GM23338 (cell line): ENCODE measurements around the gene SNTG2.

Experiments
- EZH2 ChIP-seq: fragments of 200-600 bp; sonication (generic); IDR thresholded peaks from one replicate; pipeline ENCODE4 v1.8.0; 2017; ENCODE audit warnings: antibody characterized with exemption, mild to moderate bottlenecking, low read depth; ENCODE audit not compliant: unreplicated experiment
- EZH2phosphoT487 ChIP-seq: fragments of 200-600 bp; sonication (generic); IDR thresholded peaks from one replicate; pipeline ENCODE4 v1.8.1; 2018; ENCODE audit warnings: antibody characterized with exemption; ENCODE audit not compliant: unreplicated experiment
- NANOG ChIP-seq: IDR thresholded peaks from 2 replicates; pipeline ENCODE4 v1.6.1; 2016; ENCODE audit warnings: antibody characterized with exemption, borderline replicate concordance
- POLR2AphosphoS5 ChIP-seq: IDR thresholded peaks from 2 replicates; pipeline ENCODE4 v1.6.1; 2016; ENCODE audit warnings: antibody characterized with exemption, low read depth
- ZNF114 ChIP-seq: fragments of 250-450 bp; sonication (Bioruptor Pico); IDR thresholded peaks from 2 replicates; pipeline ENCODE4 v1.5.0; 2020; ENCODE audit warnings: mild to moderate bottlenecking, moderate library complexity
- TF ChIP-seq, protein P1 (sequence below), 2 experiments: fragments of 200-600 bp in 1 of 2; sonication (generic) in 1 of 2; conservative IDR thresholded peaks; 2 replicates each; pipeline versions ENCODE4 v1.5.1 to v1.6.1; 2016 to 2017; ENCODE audit warnings: antibody characterized with exemption in 2 of 2, low read depth in 2 of 2, mild to moderate bottlenecking in 2 of 2, moderate library complexity in 1 of 2
- TF ChIP-seq, protein P2 (sequence below): IDR thresholded peaks from one replicate; pipeline ENCODE4 v1.6.1; 2018; ENCODE audit warnings: antibody characterized with exemption; ENCODE audit not compliant: unreplicated experiment
- TF ChIP-seq, protein P3 (sequence below): fragments of 250-450 bp; sonication (Bioruptor Pico); IDR thresholded peaks from 2 replicates; pipeline ENCODE4 v1.5.0; 2020; ENCODE audit warnings: mild to moderate bottlenecking, moderate library complexity

DNA sequence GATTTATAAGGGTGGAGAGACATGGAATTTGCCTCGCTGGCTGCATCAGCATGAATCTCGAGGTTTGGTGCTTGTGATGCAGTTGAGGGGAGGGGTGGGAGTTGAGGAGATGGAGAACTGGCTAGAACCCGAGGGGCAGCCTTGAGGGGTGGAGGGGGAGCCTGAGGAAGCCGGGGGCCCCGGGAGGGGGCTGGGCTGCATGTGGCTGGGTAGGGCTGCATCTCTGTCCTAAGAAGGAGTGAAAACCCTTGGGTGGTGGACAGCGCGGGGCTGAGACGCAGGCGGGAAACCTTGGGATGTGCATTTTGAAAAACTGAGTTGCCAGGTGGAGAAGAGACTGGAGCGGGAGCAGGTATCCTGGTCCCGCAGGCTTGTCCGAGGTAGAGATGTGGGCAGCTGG is 64.2 kb downstream of the SNTG2 start:
- TF ChIP-seq, protein P1, sequence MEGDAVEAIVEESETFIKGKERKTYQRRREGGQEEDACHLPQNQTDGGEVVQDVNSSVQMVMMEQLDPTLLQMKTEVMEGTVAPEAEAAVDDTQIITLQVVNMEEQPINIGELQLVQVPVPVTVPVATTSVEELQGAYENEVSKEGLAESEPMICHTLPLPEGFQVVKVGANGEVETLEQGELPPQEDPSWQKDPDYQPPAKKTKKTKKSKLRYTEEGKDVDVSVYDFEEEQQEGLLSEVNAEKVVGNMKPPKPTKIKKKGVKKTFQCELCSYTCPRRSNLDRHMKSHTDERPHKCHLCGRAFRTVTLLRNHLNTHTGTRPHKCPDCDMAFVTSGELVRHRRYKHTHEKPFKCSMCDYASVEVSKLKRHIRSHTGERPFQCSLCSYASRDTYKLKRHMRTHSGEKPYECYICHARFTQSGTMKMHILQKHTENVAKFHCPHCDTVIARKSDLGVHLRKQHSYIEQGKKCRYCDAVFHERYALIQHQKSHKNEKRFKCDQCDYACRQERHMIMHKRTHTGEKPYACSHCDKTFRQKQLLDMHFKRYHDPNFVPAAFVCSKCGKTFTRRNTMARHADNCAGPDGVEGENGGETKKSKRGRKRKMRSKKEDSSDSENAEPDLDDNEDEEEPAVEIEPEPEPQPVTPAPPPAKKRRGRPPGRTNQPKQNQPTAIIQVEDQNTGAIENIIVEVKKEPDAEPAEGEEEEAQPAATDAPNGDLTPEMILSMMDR (conservative IDR thresholded peaks at IDR 0.05; ENCODE audit: low read depth in 2 of 2) = no peak
- TF ChIP-seq EZH2 (no peak), NANOG (no peak), ZNF114 (CRISPR knock-in tag) (no peak), POLR2AphosphoS5 (no peak), EZH2phosphoT487 (no peak)
- TF ChIP-seq, protein P2, sequence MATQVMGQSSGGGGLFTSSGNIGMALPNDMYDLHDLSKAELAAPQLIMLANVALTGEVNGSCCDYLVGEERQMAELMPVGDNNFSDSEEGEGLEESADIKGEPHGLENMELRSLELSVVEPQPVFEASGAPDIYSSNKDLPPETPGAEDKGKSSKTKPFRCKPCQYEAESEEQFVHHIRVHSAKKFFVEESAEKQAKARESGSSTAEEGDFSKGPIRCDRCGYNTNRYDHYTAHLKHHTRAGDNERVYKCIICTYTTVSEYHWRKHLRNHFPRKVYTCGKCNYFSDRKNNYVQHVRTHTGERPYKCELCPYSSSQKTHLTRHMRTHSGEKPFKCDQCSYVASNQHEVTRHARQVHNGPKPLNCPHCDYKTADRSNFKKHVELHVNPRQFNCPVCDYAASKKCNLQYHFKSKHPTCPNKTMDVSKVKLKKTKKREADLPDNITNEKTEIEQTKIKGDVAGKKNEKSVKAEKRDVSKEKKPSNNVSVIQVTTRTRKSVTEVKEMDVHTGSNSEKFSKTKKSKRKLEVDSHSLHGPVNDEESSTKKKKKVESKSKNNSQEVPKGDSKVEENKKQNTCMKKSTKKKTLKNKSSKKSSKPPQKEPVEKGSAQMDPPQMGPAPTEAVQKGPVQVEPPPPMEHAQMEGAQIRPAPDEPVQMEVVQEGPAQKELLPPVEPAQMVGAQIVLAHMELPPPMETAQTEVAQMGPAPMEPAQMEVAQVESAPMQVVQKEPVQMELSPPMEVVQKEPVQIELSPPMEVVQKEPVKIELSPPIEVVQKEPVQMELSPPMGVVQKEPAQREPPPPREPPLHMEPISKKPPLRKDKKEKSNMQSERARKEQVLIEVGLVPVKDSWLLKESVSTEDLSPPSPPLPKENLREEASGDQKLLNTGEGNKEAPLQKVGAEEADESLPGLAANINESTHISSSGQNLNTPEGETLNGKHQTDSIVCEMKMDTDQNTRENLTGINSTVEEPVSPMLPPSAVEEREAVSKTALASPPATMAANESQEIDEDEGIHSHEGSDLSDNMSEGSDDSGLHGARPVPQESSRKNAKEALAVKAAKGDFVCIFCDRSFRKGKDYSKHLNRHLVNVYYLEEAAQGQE = no peak
- TF ChIP-seq, protein P3, sequence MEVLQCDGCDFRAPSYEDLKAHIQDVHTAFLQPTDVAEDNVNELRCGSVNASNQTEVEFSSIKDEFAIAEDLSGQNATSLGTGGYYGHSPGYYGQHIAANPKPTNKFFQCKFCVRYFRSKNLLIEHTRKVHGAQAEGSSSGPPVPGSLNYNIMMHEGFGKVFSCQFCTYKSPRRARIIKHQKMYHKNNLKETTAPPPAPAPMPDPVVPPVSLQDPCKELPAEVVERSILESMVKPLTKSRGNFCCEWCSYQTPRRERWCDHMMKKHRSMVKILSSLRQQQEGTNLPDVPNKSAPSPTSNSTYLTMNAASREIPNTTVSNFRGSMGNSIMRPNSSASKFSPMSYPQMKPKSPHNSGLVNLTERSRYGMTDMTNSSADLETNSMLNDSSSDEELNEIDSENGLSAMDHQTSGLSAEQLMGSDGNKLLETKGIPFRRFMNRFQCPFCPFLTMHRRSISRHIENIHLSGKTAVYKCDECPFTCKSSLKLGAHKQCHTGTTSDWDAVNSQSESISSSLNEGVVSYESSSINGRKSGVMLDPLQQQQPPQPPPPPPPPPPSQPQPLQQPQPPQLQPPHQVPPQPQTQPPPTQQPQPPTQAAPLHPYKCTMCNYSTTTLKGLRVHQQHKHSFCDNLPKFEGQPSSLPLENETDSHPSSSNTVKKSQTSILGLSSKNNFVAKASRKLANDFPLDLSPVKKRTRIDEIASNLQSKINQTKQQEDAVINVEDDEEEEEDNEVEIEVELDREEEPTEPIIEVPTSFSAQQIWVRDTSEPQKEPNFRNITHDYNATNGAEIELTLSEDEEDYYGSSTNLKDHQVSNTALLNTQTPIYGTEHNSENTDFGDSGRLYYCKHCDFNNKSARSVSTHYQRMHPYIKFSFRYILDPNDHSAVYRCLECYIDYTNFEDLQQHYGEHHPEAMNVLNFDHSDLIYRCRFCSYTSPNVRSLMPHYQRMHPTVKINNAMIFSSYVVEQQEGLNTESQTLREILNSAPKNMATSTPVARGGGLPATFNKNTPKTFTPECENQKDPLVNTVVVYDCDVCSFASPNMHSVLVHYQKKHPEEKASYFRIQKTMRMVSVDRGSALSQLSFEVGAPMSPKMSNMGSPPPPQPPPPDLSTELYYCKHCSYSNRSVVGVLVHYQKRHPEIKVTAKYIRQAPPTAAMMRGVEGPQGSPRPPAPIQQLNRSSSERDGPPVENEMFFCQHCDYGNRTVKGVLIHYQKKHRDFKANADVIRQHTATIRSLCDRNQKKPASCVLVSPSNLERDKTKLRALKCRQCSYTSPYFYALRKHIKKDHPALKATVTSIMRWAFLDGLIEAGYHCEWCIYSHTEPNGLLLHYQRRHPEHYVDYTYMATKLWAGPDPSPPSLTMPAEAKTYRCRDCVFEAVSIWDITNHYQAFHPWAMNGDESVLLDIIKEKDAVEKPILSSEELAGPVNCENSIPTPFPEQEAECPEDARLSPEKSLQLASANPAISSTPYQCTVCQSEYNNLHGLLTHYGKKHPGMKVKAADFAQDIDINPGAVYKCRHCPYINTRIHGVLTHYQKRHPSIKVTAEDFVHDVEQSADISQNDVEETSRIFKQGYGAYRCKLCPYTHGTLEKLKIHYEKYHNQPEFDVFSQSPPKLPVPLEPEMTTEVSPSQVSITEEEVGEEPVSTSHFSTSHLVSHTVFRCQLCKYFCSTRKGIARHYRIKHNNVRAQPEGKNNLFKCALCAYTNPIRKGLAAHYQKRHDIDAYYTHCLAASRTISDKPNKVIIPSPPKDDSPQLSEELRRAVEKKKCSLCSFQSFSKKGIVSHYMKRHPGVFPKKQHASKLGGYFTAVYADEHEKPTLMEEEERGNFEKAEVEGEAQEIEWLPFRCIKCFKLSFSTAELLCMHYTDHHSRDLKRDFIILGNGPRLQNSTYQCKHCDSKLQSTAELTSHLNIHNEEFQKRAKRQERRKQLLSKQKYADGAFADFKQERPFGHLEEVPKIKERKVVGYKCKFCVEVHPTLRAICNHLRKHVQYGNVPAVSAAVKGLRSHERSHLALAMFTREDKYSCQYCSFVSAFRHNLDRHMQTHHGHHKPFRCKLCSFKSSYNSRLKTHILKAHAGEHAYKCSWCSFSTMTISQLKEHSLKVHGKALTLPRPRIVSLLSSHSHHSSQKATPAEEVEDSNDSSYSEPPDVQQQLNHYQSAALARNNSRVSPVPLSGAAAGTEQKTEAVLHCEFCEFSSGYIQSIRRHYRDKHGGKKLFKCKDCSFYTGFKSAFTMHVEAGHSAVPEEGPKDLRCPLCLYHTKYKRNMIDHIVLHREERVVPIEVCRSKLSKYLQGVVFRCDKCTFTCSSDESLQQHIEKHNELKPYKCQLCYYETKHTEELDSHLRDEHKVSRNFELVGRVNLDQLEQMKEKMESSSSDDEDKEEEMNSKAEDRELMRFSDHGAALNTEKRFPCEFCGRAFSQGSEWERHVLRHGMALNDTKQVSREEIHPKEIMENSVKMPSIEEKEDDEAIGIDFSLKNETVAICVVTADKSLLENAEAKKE (CRISPR knock-in tag) = no peak
